DOHH2 (cell line): Measurements from ENCODE around the gene FAM234B.

ENCODE experiments used
- CTCF ChIP-seq: fragments of 200-600 bp; sonication (generic); IDR thresholded peaks from one replicate; pipeline ENCODE4 v1.5.1; 2014; ENCODE audit warnings: antibody characterized with exemption, mild to moderate bottlenecking, low read depth, low read length; ENCODE audit not compliant: poor library complexity, severe bottlenecking
- EZH2phosphoT487 ChIP-seq: fragments of 200-600 bp; sonication (generic); IDR thresholded peaks from 2 replicates; pipeline ENCODE4 v1.6.1; 2017; ENCODE audit warnings: borderline replicate concordance, mild to moderate bottlenecking, antibody characterized with exemption, low read length, moderate library complexity, mixed read lengths

GRCh38 chr12:13117029-13117428 lies 72.8 kb downstream of the FAM234B start:
- no peak for TF ChIP-seq CTCF
- no peak for TF ChIP-seq EZH2phosphoT487
